ENCODE measurements around the gene NEK7. TPM values are rescaled to one million over a fixed set of nuclear protein-coding genes. Genes with fewer than 3 reads are reported as not detected.

The NEK7 gene
- total and polyA plus RNA-seq, 7 donors, result 15.2 to 312 (median 171) TPM

DNA sequence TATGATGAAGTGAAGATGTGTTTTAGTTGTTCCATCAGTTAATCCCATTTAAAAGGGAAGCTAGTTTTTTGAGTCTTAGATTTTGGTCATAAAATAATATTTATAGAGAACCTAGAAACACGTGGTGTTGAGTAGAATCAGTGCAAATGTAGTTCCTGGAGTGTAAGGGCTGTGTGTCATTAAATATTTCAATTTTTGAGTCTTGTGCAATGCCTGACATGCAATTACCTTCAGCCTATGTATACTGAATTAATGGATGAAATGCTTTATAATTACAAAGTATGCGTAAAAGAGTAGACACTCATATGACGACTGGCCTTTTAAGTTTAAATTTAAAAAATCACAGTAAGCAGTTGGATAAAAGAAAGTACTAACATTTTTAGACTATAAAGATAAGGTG is 75.0 kb downstream of the NEK7 start:
- H3K27me3 ChIP-seq, result no peaks in the 10 kb centered on the region
- H3K4me1 ChIP-seq, result peaks cover 0 to 24% (median 14%) of the 10 kb centered on the region in 4 donors
- no peak overlapping the region for H3K4me3 ChIP-seq
- no peak for TF ChIP-seq POLR2AphosphoS5 (IDR thresholded peaks at IDR 0.05)
- TF ChIP-seq POLR2A (IDR thresholded peaks at IDR 0.05), result no peak
- TF ChIP-seq EP300 (IDR thresholded peaks at IDR 0.05), result no peak
- TF ChIP-seq, protein P1, sequence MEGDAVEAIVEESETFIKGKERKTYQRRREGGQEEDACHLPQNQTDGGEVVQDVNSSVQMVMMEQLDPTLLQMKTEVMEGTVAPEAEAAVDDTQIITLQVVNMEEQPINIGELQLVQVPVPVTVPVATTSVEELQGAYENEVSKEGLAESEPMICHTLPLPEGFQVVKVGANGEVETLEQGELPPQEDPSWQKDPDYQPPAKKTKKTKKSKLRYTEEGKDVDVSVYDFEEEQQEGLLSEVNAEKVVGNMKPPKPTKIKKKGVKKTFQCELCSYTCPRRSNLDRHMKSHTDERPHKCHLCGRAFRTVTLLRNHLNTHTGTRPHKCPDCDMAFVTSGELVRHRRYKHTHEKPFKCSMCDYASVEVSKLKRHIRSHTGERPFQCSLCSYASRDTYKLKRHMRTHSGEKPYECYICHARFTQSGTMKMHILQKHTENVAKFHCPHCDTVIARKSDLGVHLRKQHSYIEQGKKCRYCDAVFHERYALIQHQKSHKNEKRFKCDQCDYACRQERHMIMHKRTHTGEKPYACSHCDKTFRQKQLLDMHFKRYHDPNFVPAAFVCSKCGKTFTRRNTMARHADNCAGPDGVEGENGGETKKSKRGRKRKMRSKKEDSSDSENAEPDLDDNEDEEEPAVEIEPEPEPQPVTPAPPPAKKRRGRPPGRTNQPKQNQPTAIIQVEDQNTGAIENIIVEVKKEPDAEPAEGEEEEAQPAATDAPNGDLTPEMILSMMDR (IDR thresholded peaks at IDR 0.05), result no peak
- H3K9me3 ChIP-seq, result peaks cover 0 to 3% (median 0%) of the 10 kb centered on the region in 4 donors
- DNase-seq, result no peak
- 85 to 89% methylated on average over 3 of the region's 3 CpGs for WGBS, 2 donors
- peaks cover 0 to 6% (median 2%) of the 10 kb centered on the region in 4 donors for H3K36me3 ChIP-seq
- intact Hi-C loops (cut with DNase I), result no loop called here
- no peak overlapping the region for H3K27ac ChIP-seq

DNA sequence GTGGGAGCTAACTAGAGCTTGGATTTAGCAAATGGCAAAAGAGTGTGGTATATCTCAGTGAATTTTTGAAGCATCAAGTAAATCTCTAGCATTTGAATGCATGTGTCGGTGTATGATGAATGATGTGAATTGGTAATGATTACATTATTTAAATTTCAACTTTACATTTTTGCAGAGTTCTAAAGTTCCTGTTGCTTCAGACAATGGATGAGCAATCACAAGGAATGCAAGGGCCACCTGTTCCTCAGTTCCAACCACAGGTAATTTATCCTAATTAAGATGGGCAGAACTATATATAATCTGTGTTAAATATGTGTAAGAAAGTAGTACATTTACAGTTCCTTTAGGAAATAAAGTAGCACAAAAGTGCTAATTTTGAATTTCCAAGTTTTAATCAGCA is 75.6 kb downstream of the NEK7 start:
- Histone ChIP-seq H3K4me3 (no peak overlapping the region), H3K4me1 (peaks cover 0 to 24% (median 14%) of the 10 kb centered on the region in 4 donors), H3K36me3 (peaks cover 0 to 6% (median 3%) of the 10 kb centered on the region in 4 donors), H3K27ac (no peak overlapping the region), H3K27me3 (no peaks in the 10 kb centered on the region), H3K9me3 (peaks cover 0 to 3% (median 0%) of the 10 kb centered on the region in 4 donors)
- TF ChIP-seq, protein P1 (IDR thresholded peaks at IDR 0.05), result no peak
- TF ChIP-seq POLR2A (IDR thresholded peaks at IDR 0.05), result no peak
- TF ChIP-seq EP300 (IDR thresholded peaks at IDR 0.05), result no peak
- no peak for TF ChIP-seq POLR2AphosphoS5 (IDR thresholded peaks at IDR 0.05)
- no peak for DNase-seq
- 95 to 100% methylated on average over 1 of the region's 1 CpG for WGBS, 2 donors
- intact Hi-C loops (cut with DNase I), result no loop called here

DNA sequence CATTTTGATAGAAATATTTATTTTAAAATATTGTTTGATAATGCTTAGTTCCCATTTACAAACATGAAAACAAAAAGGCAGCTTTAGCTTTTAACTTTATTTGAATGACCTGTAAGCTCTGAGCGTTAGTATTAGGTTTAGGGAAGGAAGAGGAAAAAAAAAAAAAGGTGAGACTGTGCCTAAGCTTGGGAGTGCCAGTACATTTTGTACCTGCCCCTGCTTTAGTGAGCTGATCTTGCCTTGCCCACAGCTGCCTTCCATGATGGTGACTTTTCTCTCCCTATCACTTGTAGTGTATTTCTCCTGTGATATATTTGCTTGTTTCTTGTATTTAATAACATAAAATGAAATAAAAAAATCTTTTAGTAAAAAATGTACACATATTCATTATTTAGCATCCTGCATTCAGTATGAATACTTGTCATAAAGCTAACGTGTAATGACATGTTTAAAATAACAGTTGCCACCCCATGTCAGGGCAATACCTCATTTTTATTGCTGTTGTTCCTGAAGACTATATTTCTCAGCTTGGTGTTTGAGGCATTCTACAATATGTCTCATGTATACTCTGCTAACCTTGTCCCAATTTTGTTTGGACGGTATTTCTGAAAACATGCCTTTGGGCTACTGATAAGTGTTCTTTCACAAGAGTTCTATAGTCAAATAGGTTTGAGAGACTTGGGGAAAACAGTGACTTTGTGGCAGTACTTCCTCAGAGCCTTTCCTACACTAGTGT is 76.3 kb downstream of the NEK7 start:
- 44 to 74% methylated on average over 3 of the region's 3 CpGs for WGBS, 2 donors
- Histone ChIP-seq H3K27me3 (no peaks in the 10 kb centered on the region), H3K36me3 (peaks cover 0 to 6% (median 3%) of the 10 kb centered on the region in 4 donors), H3K4me1 (peaks cover 0 to 24% (median 14%) of the 10 kb centered on the region in 4 donors), H3K9me3 (peaks cover 0 to 3% (median 0%) of the 10 kb centered on the region in 4 donors), H3K4me3 (no peak overlapping the region), H3K27ac (no peak overlapping the region)
- intact Hi-C loops (cut with DNase I), result no loop called here
- DNase-seq, result no peak
- TF ChIP-seq EP300 (IDR thresholded peaks at IDR 0.05), result no peak
- no peak for TF ChIP-seq POLR2A (IDR thresholded peaks at IDR 0.05)
- TF ChIP-seq, protein P1 (IDR thresholded peaks at IDR 0.05), result no peak
- TF ChIP-seq POLR2AphosphoS5 (IDR thresholded peaks at IDR 0.05), result no peak

DNA sequence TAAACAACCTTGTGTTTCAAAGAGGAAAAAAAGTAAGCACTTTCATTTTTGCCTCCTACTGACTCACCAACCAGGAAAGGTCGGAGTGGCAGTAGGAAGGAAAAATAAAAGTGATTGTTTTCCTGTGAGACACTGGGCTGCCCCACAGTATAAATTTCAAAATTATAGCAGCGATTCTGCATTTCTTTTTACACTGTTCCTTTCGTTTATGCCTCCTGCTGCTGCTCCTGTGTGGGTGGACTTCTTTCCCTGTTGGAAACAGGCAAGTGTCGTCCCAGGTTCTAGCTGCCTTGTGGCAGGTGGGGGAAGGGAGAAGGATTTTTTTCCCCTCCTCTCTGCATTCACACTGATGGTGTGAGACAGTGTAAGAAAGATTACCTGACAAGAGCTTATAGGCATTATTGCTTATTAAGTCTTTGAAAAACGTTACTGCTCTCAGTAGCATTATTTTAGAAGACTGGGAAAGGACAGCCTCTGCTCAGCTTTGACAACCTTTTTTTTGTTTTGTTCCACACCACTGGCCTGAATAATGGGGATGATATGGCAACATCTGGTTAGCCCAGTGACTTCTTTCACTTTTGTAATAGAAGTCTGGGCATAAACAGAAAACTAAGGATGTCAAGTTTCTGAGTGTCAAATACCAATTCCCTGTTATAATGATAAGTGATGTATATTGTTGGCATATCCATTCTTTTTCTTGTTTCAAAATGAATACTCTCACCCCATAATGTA is 77.9 kb downstream of the NEK7 start:
- peak overlapping the region; percentile 18 to 45 (median 31) for H3K27ac ChIP-seq
- peaks cover 0 to 3% (median 0%) of the 10 kb centered on the region in 4 donors for H3K9me3 ChIP-seq
- no peaks in the 10 kb centered on the region for H3K27me3 ChIP-seq
- H3K4me3 ChIP-seq, result peak overlapping the region in 2 of 4 donors; percentile 16
- H3K4me1 ChIP-seq, result peaks cover 0 to 24% (median 14%) of the 10 kb centered on the region in 4 donors
- intact Hi-C loops (cut with DNase I), result no loop called here
- WGBS, 2 donors, result 27% methylated on average over 5 of the region's 5 CpGs
- TF ChIP-seq POLR2AphosphoS5 (IDR thresholded peaks at IDR 0.05) (no peak), POLR2A (IDR thresholded peaks at IDR 0.05) (no peak), EP300 (IDR thresholded peaks at IDR 0.05) (no peak)
- TF ChIP-seq, protein P1 (IDR thresholded peaks at IDR 0.05), result no peak
- peaks cover 0 to 6% (median 3%) of the 10 kb centered on the region in 4 donors for H3K36me3 ChIP-seq
- DNase-seq, result no peak

Data from sigmoid colon (tissue), 7 donors.